ENCODE data around the gene SHH.

DNA sequence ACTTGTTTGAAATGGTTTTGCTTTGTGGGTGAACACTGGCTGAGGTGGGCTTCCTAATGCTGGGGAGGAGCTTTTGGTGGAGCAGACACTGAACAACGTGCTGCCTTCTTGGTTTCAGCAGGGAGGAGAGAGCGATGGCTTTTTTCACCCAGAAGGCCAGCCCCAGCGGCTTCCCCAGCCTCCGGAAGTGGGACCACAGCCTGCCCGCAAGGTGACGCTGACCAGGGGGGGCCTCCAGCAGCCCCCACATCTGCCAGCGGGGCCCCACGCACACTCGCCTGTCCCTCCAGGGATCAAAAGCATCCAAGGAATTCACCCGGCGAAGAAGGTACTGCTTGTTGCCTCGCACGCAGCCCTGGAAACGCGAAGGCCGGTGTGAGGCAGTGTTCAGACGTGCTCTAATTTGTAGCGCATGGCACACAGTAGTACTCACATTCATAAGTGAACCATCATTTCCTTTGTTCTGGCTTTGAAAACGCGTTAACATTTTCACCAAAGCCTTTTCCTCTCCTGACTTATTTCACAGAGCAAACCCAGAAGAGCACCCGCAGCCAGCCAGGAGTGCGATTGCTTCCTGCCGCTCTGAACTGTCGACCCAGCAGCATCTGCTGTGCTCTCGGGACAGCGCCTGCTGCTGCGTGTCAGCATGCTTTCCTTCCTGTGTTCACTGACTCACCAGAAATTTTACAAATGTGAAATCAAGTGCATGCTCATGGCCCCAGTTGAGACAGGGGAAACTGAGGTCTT, 48.4 kb downstream of the SHH start:
- TF ChIP-seq CTCF (optimal IDR thresholded peaks at IDR 0.05 in 1 of 3, IDR thresholded peaks at IDR 0.05 in 1 of 3, conservative IDR thresholded peaks at IDR 0.05 in 1 of 3; ENCODE audit: extremely low read depth in 1 of 3, insufficient read depth in 2 of 3, low read length in 3 of 3) = no peak
- TF ChIP-seq EZH2 (IDR thresholded peaks at IDR 0.05; ENCODE audit: low read length) = no peak
